Smooth muscle cell (in vitro differentiated cells): ENCODE data around the gene PTPRD. TPM values are rescaled to one million over a fixed set of nuclear protein-coding genes. Genes with fewer than 3 reads are reported as not detected.

ENCODE experiments used
- DNase-seq: peaks from one replicate; lab custom pipeline; 2025; ENCODE audit not compliant: unreplicated experiment; lab: John Stamatoyannopoulos, UW
- H2AFZ ChIP-seq: fragments of 200-600 bp; sonication (generic); 2 replicates; pipeline ENCODE4 v1.6.0; 2016; ENCODE audit warnings: antibody characterized with exemption, low read depth, mild to moderate bottlenecking
- H3F3A ChIP-seq: fragments of 200-600 bp; sonication (generic); 2 replicates; pipeline ENCODE4 v1.6.0; 2017; ENCODE audit warnings: antibody characterized with exemption, low read depth
- H3K27ac ChIP-seq: fragments of 200-600 bp; sonication (generic); 2 replicates; pipeline ENCODE4 v1.5.1; 2016; ENCODE audit warnings: low read depth, mild to moderate bottlenecking
- H3K27me3 ChIP-seq: fragments of 200-600 bp; sonication (generic); 2 replicates; pipeline ENCODE4 v1.6.1; 2016; ENCODE audit warnings: low read depth, mild to moderate bottlenecking
- H3K36me3 ChIP-seq: fragments of 200-600 bp; sonication (generic); 2 replicates; pipeline ENCODE4 v1.5.1; 2016; ENCODE audit warnings: low read depth
- H3K4me1 ChIP-seq: fragments of 200-600 bp; sonication (generic); 2 replicates; pipeline ENCODE4 v1.5.1; 2016; ENCODE audit warnings: low read depth
- H3K4me2 ChIP-seq: fragments of 200-600 bp; sonication (generic); 2 replicates; pipeline ENCODE4 v1.6.0; 2016; ENCODE audit warnings: mild to moderate bottlenecking
- H3K4me3 ChIP-seq: fragments of 200-600 bp; sonication (generic); 2 replicates; pipeline ENCODE4 v1.5.1; 2016; ENCODE audit warnings: mild to moderate bottlenecking
- H3K79me2 ChIP-seq: fragments of 200-600 bp; sonication (generic); 2 replicates; pipeline ENCODE4 v1.6.0; 2016; ENCODE audit warnings: low read depth, mild to moderate bottlenecking
- H3K9ac ChIP-seq: fragments of 200-600 bp; sonication (generic); 2 replicates; pipeline ENCODE4 v1.6.0; 2016; ENCODE audit warnings: low read depth
- H3K9me3 ChIP-seq: fragments of 200-600 bp; sonication (generic); replicated peaks from 2 replicates; pipeline ENCODE4 v1.5.1; 2016; ENCODE audit warnings: low read depth
- H4K20me1 ChIP-seq: fragments of 200-600 bp; sonication (generic); 2 replicates; pipeline ENCODE4 v1.6.0; 2016; ENCODE audit warnings: low read depth
- WGBS: methylation state at CpG from one replicate; pipeline ENCODE4 v1.1.7; 2016; ENCODE audit warnings: low lambda C conversion rate; 5-methylcytosine and 5-hydroxymethylcytosine counted together
- polyA plus RNA-seq: library from polyadenylated mRNA; unstranded; fragments of >200 nt; fragmentation: Nextera tagmentation; extraction: Ambion mirVana; gene quantifications from 2 replicates; pipeline ENCODE4 v1.2.1, GENCODE V29; 2016
- total RNA-seq: library from RNA; depleted of rRNA; stranded (reverse); fragments of >200 nt; gene quantifications from 2 replicates; pipeline ENCODE4 v1.2.3, GENCODE V29; 2014
- TF ChIP-seq, protein P1 (sequence below): fragments of 200-600 bp; sonication (generic); IDR thresholded peaks from 2 replicates; pipeline ENCODE4 v1.5.1; 2017; ENCODE audit warnings: borderline replicate concordance, mild to moderate bottlenecking, antibody characterized with exemption; ENCODE audit not compliant: insufficient read depth, poor library complexity, severe bottlenecking

PTPRD gene
- total and polyA plus RNA-seq, 2 experiments from 2014 or later: 6.5 to 61.0 TPM

DNA sequence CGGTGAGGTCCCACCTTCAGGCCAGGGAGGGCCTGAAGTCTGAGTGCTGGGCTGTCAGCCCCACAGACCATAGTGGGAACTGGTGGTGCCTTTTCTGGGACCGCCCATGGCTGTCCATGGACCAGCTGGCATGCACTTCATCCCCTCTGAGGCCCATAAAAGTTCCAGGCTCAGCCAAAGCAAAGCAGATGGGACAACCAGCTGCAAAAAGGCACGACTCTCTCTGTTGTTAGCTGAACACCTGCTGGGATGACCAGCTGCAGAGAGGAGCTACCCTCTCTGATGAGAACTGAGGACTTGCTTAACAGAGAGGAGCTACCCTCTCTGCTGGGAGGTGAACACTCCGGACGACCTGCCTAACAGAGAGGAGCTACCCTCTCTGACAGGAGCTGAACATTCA lies 1968.9 kb downstream of the PTPRD start:
- TF ChIP-seq, protein P1, sequence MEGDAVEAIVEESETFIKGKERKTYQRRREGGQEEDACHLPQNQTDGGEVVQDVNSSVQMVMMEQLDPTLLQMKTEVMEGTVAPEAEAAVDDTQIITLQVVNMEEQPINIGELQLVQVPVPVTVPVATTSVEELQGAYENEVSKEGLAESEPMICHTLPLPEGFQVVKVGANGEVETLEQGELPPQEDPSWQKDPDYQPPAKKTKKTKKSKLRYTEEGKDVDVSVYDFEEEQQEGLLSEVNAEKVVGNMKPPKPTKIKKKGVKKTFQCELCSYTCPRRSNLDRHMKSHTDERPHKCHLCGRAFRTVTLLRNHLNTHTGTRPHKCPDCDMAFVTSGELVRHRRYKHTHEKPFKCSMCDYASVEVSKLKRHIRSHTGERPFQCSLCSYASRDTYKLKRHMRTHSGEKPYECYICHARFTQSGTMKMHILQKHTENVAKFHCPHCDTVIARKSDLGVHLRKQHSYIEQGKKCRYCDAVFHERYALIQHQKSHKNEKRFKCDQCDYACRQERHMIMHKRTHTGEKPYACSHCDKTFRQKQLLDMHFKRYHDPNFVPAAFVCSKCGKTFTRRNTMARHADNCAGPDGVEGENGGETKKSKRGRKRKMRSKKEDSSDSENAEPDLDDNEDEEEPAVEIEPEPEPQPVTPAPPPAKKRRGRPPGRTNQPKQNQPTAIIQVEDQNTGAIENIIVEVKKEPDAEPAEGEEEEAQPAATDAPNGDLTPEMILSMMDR: no peak
- 96% methylated on average over 5 of the region's 5 CpGs for WGBS

DNA sequence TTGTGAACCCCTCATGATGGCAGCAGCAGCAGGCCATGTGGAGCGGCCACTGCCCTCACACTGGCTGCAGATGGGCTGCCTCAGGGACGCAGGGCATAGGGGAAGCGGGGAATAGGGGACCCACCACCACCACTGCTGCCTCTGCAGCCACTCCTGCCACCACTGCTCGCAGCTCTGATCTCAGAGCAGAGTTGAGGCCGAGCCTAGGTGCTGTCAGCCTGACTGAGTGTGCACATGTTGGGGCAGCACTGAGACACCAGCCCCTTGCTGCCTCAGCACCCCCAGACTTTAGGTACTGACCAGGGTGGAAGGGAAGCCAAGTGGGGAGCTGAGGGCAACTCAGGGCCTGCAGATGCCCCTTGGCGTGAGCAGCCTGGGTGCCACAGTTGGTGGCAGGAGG lies 1969.3 kb downstream of the PTPRD start:
- H3F3A ChIP-seq: no peaks in the 10 kb centered on the region
- no peaks in the 10 kb centered on the region for H3K4me1 ChIP-seq
- no peak overlapping the region for H3K9ac ChIP-seq
- no peaks in the 10 kb centered on the region for H3K36me3 ChIP-seq
- WGBS: 97% methylated on average over 6 of the region's 6 CpGs
- no peak overlapping the region for H3K4me3 ChIP-seq
- no peaks in the 10 kb centered on the region for H3K27me3 ChIP-seq
- no peaks in the 10 kb centered on the region for H4K20me1 ChIP-seq
- no peak for DNase-seq
- H3K4me2 ChIP-seq: no peak overlapping the region
- no peak overlapping the region for H2AFZ ChIP-seq
- peaks cover 15% of the 10 kb centered on the region for H3K79me2 ChIP-seq
- no peak overlapping the region for H3K27ac ChIP-seq
- TF ChIP-seq, protein P1: no peak
- no peaks in the 10 kb centered on the region for H3K9me3 ChIP-seq

More for the DNA sequence above, 1968.9 kb downstream of the PTPRD start:
- no peak for DNase-seq
- no peak overlapping the region for H3K4me2 ChIP-seq
- H3K9ac ChIP-seq: no peak overlapping the region
- no peaks in the 10 kb centered on the region for H3K9me3 ChIP-seq
- no peaks in the 10 kb centered on the region for H3K4me1 ChIP-seq
- no peaks in the 10 kb centered on the region for H4K20me1 ChIP-seq
- H3K79me2 ChIP-seq: peaks cover 15% of the 10 kb centered on the region
- H3K27me3 ChIP-seq: no peaks in the 10 kb centered on the region
- no peak overlapping the region for H2AFZ ChIP-seq
- H3F3A ChIP-seq: no peaks in the 10 kb centered on the region
- H3K4me3 ChIP-seq: no peak overlapping the region
- no peak overlapping the region for H3K27ac ChIP-seq
- H3K36me3 ChIP-seq: no peaks in the 10 kb centered on the region

DNA sequence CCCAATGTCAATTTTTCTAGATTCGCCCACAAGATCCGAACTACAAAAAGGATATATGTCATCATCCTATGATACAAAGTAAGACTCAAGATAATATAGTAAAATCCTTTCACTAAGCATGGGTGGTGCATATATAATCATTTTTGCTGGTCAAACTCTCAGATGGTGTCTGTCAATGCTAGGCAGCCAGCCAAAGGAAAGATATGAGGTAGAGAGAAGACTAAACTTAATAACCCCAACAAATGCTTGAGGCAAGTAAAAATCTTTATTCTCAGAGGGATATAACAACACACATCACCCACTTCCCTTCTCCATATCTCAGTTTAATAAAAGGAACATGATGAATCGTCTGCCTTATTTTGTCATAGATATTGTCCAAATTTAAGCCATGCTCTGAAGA lies 1972.0 kb downstream of the PTPRD start:
- H3K4me2 ChIP-seq: no peak overlapping the region
- no peaks in the 10 kb centered on the region for H3K36me3 ChIP-seq

DNA sequence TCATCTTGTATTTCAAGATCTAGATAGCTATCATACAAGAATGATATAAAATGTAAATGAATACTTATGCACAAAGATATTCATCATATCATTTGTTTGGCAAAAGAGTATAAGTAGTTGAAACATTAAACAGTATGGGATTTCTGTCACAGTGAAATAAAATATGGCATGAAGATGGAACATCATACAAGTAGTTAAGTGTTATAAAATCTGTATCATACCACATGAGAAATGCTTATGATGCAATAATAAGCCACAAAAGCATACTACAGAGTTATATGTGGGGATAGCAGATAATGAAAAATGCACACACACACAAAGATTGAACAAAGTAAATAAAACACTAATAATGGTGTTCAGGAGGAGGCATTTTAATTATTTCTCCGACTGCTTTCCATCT lies 1975.2 kb downstream of the PTPRD start:
- H3K9me3 ChIP-seq: no peaks in the 10 kb centered on the region
- WGBS: 65% methylated on average over 1 of the region's 1 CpG

More for the DNA sequence above, 1972.0 kb downstream of the PTPRD start:
- no peak overlapping the region for H2AFZ ChIP-seq
- H3F3A ChIP-seq: no peaks in the 10 kb centered on the region
- peaks cover under 1% of the 10 kb centered on the region for H3K79me2 ChIP-seq
- no peak overlapping the region for H3K4me3 ChIP-seq
- no peaks in the 10 kb centered on the region for H3K9me3 ChIP-seq
- 84% methylated on average over 3 of the region's 3 CpGs for WGBS
- no peak for DNase-seq
- H3K27me3 ChIP-seq: no peaks in the 10 kb centered on the region
- no peaks in the 10 kb centered on the region for H3K4me1 ChIP-seq
- H3K27ac ChIP-seq: no peak overlapping the region
- no peaks in the 10 kb centered on the region for H4K20me1 ChIP-seq
- TF ChIP-seq, protein P1: no peak
- no peak overlapping the region for H3K9ac ChIP-seq

More for the DNA sequence above, 1975.2 kb downstream of the PTPRD start:
- H3K4me1 ChIP-seq: no peaks in the 10 kb centered on the region
- H3K4me2 ChIP-seq: no peak overlapping the region
- no peaks in the 10 kb centered on the region for H4K20me1 ChIP-seq
- H3K79me2 ChIP-seq: no peaks in the 10 kb centered on the region
- DNase-seq: no peak
- H3K9ac ChIP-seq: no peak overlapping the region
- H2AFZ ChIP-seq: no peak overlapping the region
- no peak overlapping the region for H3K4me3 ChIP-seq
- H3K27me3 ChIP-seq: no peaks in the 10 kb centered on the region
- no peaks in the 10 kb centered on the region for H3F3A ChIP-seq
- no peak overlapping the region for H3K27ac ChIP-seq
- H3K36me3 ChIP-seq: no peaks in the 10 kb centered on the region
- TF ChIP-seq, protein P1: no peak
